Measurements from ENCODE around the gene RAB7A.

Gene RAB7A

GRCh38 chr3:128859630-128860029, 133.6 kb downstream of the RAB7A start:
- no peak for DNase-seq

GRCh38 chr3:128861491-128861890, 135.5 kb downstream of the RAB7A start:
- DNase-seq = no peak

- DNase-seq = no peak
Observed at GRCh38 chr3:128863560-128863959, 137.6 kb downstream of the RAB7A start.

All from activated naive CD4-positive, alpha-beta T cell treated with Interleukin-2 at 50 U/mL for 16 hours (primary cell).